WTC11 (cell line): ENCODE measurements around the gene ADAMTS9.

ENCODE experiments used
- ATF2 ChIP-seq: sonication (generic); formaldehyde crosslinking; IDR thresholded peaks from 2 replicates; pipeline ENCODE4 v1.8.1; 2022; ENCODE audit warnings: low read depth, missing genetic modification reagents, borderline replicate concordance
- FOXJ3 ChIP-seq: sonication (generic); formaldehyde crosslinking; IDR thresholded peaks from 2 replicates; pipeline ENCODE4 v1.9.0; 2021; ENCODE audit warnings: missing genetic modification reagents, mild to moderate bottlenecking, borderline replicate concordance
- SMAD3 ChIP-seq: sonication (generic); formaldehyde crosslinking; IDR thresholded peaks from 2 replicates; pipeline ENCODE4 v1.8.0; 2022; ENCODE audit warnings: missing genetic modification reagents, mild to moderate bottlenecking, borderline replicate concordance
- ZNF138 ChIP-seq: sonication (generic); formaldehyde crosslinking; conservative IDR thresholded peaks from 2 replicates; pipeline ENCODE4 v1.8.1; 2022; ENCODE audit warnings: mild to moderate bottlenecking, moderate library complexity, missing genetic modification reagents
- TF ChIP-seq, protein P1 (sequence below): fragments of 200-600 bp; IDR thresholded peaks from 2 replicates; pipeline ENCODE4 v1.8.0; 2022; ENCODE audit warnings: antibody characterized with exemption
- TF ChIP-seq, protein P2 (sequence below): fragments of 250-450 bp; sonication (Bioruptor Pico); conservative IDR thresholded peaks from 2 replicates; pipeline ENCODE4 v1.9.0; 2021; ENCODE audit warnings: mild to moderate bottlenecking
- TF ChIP-seq, protein P3 (sequence below): sonication (generic); formaldehyde crosslinking; IDR thresholded peaks from 2 replicates; pipeline ENCODE4 v1.8.1; 2022; ENCODE audit warnings: low read depth, mild to moderate bottlenecking, moderate library complexity, missing genetic modification reagents, borderline replicate concordance

DNA sequence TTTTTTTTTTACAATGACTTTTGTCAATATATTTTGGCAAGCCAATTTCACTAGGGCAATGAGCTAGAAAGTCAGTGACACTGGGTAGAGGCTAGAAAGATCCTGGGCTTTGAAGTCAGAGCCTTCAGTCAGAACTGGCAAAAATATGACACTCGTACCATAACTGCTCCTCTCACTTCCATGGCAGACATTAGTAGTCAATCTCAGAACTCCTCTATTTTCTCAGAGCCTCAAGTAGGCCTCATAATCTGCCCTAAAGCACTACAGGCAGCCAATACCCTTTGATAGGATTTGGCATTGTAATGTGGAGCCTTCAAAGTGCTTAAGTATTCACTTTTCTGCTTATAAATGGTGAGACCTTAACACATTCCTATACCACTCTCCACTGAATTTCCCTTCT lies 67.8 kb downstream of the ADAMTS9 start:
- TF ChIP-seq FOXJ3 (no peak), SMAD3 (CRISPR knock-in tag) (no peak), ZNF138 (CRISPR knock-in tag) (no peak), ATF2 (CRISPR knock-in tag) (no peak)
- TF ChIP-seq, protein P1, sequence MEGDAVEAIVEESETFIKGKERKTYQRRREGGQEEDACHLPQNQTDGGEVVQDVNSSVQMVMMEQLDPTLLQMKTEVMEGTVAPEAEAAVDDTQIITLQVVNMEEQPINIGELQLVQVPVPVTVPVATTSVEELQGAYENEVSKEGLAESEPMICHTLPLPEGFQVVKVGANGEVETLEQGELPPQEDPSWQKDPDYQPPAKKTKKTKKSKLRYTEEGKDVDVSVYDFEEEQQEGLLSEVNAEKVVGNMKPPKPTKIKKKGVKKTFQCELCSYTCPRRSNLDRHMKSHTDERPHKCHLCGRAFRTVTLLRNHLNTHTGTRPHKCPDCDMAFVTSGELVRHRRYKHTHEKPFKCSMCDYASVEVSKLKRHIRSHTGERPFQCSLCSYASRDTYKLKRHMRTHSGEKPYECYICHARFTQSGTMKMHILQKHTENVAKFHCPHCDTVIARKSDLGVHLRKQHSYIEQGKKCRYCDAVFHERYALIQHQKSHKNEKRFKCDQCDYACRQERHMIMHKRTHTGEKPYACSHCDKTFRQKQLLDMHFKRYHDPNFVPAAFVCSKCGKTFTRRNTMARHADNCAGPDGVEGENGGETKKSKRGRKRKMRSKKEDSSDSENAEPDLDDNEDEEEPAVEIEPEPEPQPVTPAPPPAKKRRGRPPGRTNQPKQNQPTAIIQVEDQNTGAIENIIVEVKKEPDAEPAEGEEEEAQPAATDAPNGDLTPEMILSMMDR: no peak
- TF ChIP-seq, protein P2, sequence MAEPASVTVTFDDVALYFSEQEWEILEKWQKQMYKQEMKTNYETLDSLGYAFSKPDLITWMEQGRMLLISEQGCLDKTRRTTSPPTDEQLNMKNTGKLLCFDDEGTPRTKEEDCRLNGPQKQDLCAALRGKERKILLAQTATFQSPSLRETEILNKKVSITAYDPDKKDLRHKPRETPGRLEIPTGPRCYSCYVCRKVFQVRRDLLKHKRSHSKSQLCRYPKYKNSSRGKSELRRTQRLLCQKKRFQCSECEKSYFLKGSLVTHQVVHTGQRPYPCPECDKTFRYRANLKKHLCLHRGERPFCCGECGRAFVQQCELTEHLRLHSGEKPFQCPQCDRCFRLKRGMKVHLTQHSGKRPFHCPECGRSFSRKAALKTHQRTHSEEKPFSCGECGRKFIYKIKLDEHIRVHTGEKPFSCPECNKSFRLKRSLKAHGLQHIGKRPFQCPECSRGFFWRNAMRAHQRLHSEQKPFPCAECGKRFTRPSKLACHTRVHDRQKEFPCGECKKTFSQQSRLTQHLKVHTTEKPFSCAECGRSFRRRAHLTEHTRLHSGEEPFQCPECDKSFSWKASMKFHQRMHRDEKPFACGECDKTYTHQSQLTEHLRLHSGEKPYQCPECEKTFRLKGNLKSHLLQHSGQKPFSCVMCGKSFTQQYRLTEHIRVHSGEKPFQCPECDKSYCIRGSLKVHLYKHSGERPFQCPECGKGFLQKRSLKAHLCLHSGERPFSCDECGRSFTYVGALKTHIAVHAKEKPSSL (CRISPR knock-in tag): no peak
- TF ChIP-seq, protein P3, sequence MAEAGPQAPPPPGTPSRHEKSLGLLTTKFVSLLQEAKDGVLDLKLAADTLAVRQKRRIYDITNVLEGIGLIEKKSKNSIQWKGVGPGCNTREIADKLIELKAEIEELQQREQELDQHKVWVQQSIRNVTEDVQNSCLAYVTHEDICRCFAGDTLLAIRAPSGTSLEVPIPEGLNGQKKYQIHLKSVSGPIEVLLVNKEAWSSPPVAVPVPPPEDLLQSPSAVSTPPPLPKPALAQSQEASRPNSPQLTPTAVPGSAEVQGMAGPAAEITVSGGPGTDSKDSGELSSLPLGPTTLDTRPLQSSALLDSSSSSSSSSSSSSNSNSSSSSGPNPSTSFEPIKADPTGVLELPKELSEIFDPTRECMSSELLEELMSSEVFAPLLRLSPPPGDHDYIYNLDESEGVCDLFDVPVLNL (CRISPR knock-in tag): no peak
